HepG2 (cell line): Measurements from ENCODE around the gene EEFSEC. TPM values are rescaled to one million over a fixed set of nuclear protein-coding genes. Genes with fewer than 3 reads are reported as not detected.

Experiments
- ATAC-seq: fragments of 200-7000 bp; cut with Tn5 transposase; 3 replicates; pipeline ENCODE4 v1.9.1; 2020; ENCODE audit warnings: mild to moderate bottlenecking, moderate library complexity
- BruUV-seq: library from RNA; stranded (reverse); fragments of 400-500 nt; replicated peaks from 2 replicates; lab custom pipeline; 2021; lab: Mats Ljungman, UMichigan
- CTCF ChIA-PET: fragments of 300-600 bp; formaldehyde crosslinking; extraction: SDS; loops from one replicate; lab custom pipeline; 2021; ENCODE audit warnings: low total read pairs, inconsistent platforms, low intra/inter-chr PET ratio; lab: Yijun Ruan, JAX
- POLR2A ChIA-PET: fragments of 350-600 bp; sonication (Branson Sonifier 250); formaldehyde crosslinking; loops from one replicate; lab custom pipeline; 2020; ENCODE audit warnings: antibody characterized with exemption, inconsistent platforms; lab: Yijun Ruan, JAX
- DNase-seq: peaks from one replicate; pipeline ENCODE4 v3.0.0-alpha.2; 2015; ENCODE audit warnings: low spot score
- FAIRE-seq: peaks from 3 replicates; lab custom pipeline; 2011; peaks lifted over from hg19 to GRCh38; lab: Jason Lieb, UNC
- H2AFZ ChIP-seq: one replicate; pipeline ENCODE4 v1.6.1; 2011; ENCODE audit warnings: low read length, inconsistent platforms
- H3K27ac ChIP-seq: fragments of 300-600 bp; 3 replicates; pipeline ENCODE4 v1.8.0; 2011; ENCODE audit warnings: mixed run types, mild to moderate bottlenecking, mixed read lengths, low read length, inconsistent platforms; ENCODE audit not compliant: insufficient read depth; ENCODE audit errors: extremely low read length
- H3K27me3 ChIP-seq, 2 experiments: fragments of 200-600 bp in 1 of 2; 2 replicates in 1 of 2; 3 replicates in 1 of 2; pipeline versions ENCODE4 v1.6.0 to v1.8.0; 2011; ENCODE audit warnings: low read length in 2 of 2, mild to moderate bottlenecking in 2 of 2, moderate library complexity in 2 of 2, inconsistent platforms in 1 of 2; ENCODE audit not compliant: insufficient read depth in 2 of 2, control insufficient read depth in 1 of 2
- H3K36me3 ChIP-seq, 2 experiments: fragments of 200-600 bp in 1 of 2; replicated peaks in 1 of 2; 2 replicates in 1 of 2; 3 replicates in 1 of 2; pipeline versions ENCODE4 v1.5.1 to v1.8.0; 2011; ENCODE audit warnings: low read length in 2 of 2, inconsistent platforms in 1 of 2; ENCODE audit not compliant: insufficient read depth in 2 of 2, control insufficient read depth in 1 of 2
- H3K4me1 ChIP-seq: 2 replicates; pipeline ENCODE4 v1.5.1; 2012; ENCODE audit warnings: low read length, inconsistent platforms; ENCODE audit not compliant: insufficient read depth
- H3K4me2 ChIP-seq: 2 replicates; pipeline ENCODE4 v1.6.0; 2011; ENCODE audit warnings: low read depth, low read length, inconsistent platforms
- H3K4me3 ChIP-seq, 3 experiments: fragments of 200-600 bp in 1 of 3; sonication (generic), shearing (Covaris generic) in 1 of 3; replicated peaks in 1 of 3; 2 replicates each; pipeline ENCODE4 v1.5.1; 2011 to 2016; ENCODE audit warnings: low read length in 3 of 3, inconsistent platforms in 2 of 3, low read depth in 2 of 3, mild to moderate bottlenecking in 2 of 3, control low read depth in 1 of 3, mixed read lengths in 1 of 3; ENCODE audit not compliant: insufficient read depth in 1 of 3
- H3K79me2 ChIP-seq: one replicate; pipeline ENCODE4 v1.6.1; 2011; ENCODE audit warnings: low read length, inconsistent platforms; ENCODE audit not compliant: insufficient read depth
- H3K9ac ChIP-seq: 2 replicates; pipeline ENCODE4 v1.6.0; 2011; ENCODE audit warnings: mild to moderate bottlenecking, low read depth, low read length, inconsistent platforms; ENCODE audit not compliant: insufficient read depth
- H3K9me3 ChIP-seq: 2 replicates; pipeline ENCODE4 v1.5.1; 2012; ENCODE audit warnings: mild to moderate bottlenecking, low read length
- H4K20me1 ChIP-seq: 2 replicates; pipeline ENCODE4 v1.6.0; 2011; ENCODE audit warnings: inconsistent platforms, mild to moderate bottlenecking, low read length, moderate library complexity; ENCODE audit not compliant: insufficient read depth
- AHR ChIP-seq: IDR thresholded peaks from 2 replicates; pipeline ENCODE4 v1.6.1; 2018; ENCODE audit warnings: missing genetic modification reagents, missing compliant biosample characterization
- MAFF ChIP-seq: IDR thresholded peaks from 2 replicates; pipeline ENCODE4 v1.6.1; 2011; ENCODE audit warnings: low read depth, low read length, improper control_type of control experiment
- MAFK ChIP-seq, 2 experiments: IDR thresholded peaks in 1 of 2; conservative IDR thresholded peaks in 1 of 2; 2 replicates each; pipeline ENCODE4 v1.6.1; 2011; ENCODE audit warnings: improper control_type of control experiment in 2 of 2, low read length in 2 of 2
- NR1H2 ChIP-seq: sonication (generic); formaldehyde crosslinking; IDR thresholded peaks from 2 replicates; pipeline ENCODE4 v1.8.1; 2022; ENCODE audit warnings: low read depth, missing genetic modification reagents, borderline replicate concordance
- ZNF160 ChIP-seq: sonication (generic); formaldehyde crosslinking; IDR thresholded peaks from 2 replicates; pipeline ENCODE4 v1.8.0; 2022; ENCODE audit warnings: mild to moderate bottlenecking, inconsistent platforms, missing genetic modification reagents
- ZNF329 ChIP-seq: sonication (generic); formaldehyde crosslinking; IDR thresholded peaks from 2 replicates; pipeline ENCODE4 v1.9.0; 2021; ENCODE audit warnings: low read depth, mild to moderate bottlenecking, missing genetic modification reagents
- ZNF605 ChIP-seq: sonication (generic); formaldehyde crosslinking; IDR thresholded peaks from 2 replicates; pipeline ENCODE4 v1.8.0; 2022; ENCODE audit warnings: mild to moderate bottlenecking, missing genetic modification reagents
- WGBS: methylation state at CpG from one replicate; pipeline ENCODE4 v1.1.6; 2017; ENCODE audit warnings: low lambda C conversion rate; 5-methylcytosine and 5-hydroxymethylcytosine counted together
- in situ Hi-C: cut with HindIII; loops from 2 replicates; pipeline ENCODE4 v1.10.0; 2017; ENCODE audit warnings: low pct_unique_long_range_greater_than_20kb; ENCODE audit not compliant: extremely low pct_ligation_motif_present
- intact Hi-C: fragments of 100-400 bp; cut with micrococcal nuclease; formaldehyde crosslinking; loops from one replicate; pipeline ENCODE4 v1.10.0; 2022; ENCODE audit not compliant: unreplicated experiment
- polyA plus RNA-seq, 8 experiments: library from polyadenylated mRNA; depleted of rRNA in 3 of 8; stranded (reverse) in 7 of 8; unstranded in 1 of 8; fragments of >200 nt; fragmentation: Illumina TruSeq in 4 of 8; extraction: Trizol in 4 of 8; gene quantifications; 2 replicates each; pipeline versions ENCODE4 v1.2.1 to v1.2.3, GENCODE V29; 2011 to 2016; ENCODE audit warnings: low read depth in 4 of 8, missing spikeins in 1 of 8, mixed read lengths in 1 of 8; ENCODE audit not compliant: insufficient read depth in 1 of 8
- total RNA-seq, 5 experiments: library from RNA; depleted of rRNA; stranded (reverse); fragments of >200 nt; fragmentation: Illumina TruSeq; extraction: Trizol; gene quantifications; 2 replicates each; pipeline ENCODE4 v1.2.3, GENCODE V29; 2016; ENCODE audit warnings: low read depth in 1 of 5
- TF ChIP-seq, protein P1 (sequence below): sonication (generic); formaldehyde crosslinking; IDR thresholded peaks from 2 replicates; pipeline ENCODE4 v1.4.0; 2020; ENCODE audit warnings: low read depth, mild to moderate bottlenecking, missing genetic modification reagents
- TF ChIP-seq, protein P2 (sequence below): sonication (generic); formaldehyde crosslinking; IDR thresholded peaks from 2 replicates; pipeline ENCODE4 v1.4.0; 2020; ENCODE audit warnings: mild to moderate bottlenecking, missing genetic modification reagents
- TF ChIP-seq, protein P3 (sequence below): sonication (generic); formaldehyde crosslinking; IDR thresholded peaks from 2 replicates; pipeline ENCODE4 v1.4.0; 2020; ENCODE audit warnings: missing genetic modification reagents

The EEFSEC gene
- total and polyA plus RNA-seq, 2 of the 13 experiments (the other 11 are each of a cell fraction or from before 2014, with no cell fraction given), result 6.4 to 24.2 TPM

- no peak for TF ChIP-seq AHR (CRISPR knock-in tag)
Measured at GRCh38 chr3:128175768-128176167, 22.5 kb downstream of the EEFSEC start (continued).

DNA sequence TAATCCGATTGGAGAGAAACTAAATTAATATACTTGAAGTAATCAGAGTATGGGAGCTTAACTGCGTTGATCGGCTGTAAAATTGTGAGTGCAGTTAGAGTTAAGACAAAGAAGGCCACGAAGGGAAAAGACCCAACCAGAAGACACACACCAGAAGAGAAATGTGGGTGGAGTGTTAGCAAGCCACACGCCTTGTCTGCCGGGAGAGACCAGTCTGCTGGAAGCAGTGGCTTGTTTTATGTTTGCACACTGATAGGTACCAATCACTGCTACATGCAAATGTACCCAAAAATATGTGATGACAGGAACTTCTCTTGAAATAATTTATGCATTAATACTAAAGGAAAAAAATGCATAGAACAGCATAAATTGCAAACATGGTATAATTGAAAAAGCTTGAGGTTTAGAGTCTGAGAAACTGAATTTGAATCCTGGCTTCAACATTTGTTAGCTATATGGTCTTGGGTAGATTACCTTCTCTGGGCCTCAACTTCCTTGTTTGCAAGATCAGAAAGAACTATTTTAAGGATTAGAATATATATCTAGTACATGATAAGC, 23.1 kb downstream of the EEFSEC start:
- peaks cover 52% of the 10 kb centered on the region for H3K4me1 ChIP-seq
- intact Hi-C loops (no loop called here), in situ Hi-C loops (loop anchor here (10.0 kb wide), 1 partner anchor 148 kb away; no protein-coding TSS in a partner anchor)
- ChIA-PET POLR2A (no interaction called here), CTCF (no interaction called here)
- H3K4me3 ChIP-seq, result no peak overlapping the region
- FAIRE-seq, result no peak
- no TSS peak for BruUV-seq
- no peak overlapping the region for H2AFZ ChIP-seq
- H3K27me3 ChIP-seq, result no peaks in the 10 kb centered on the region
- no peaks in the 10 kb centered on the region for H4K20me1 ChIP-seq
- DNase-seq, result no peak
- ATAC-seq, result no peak
- H3K79me2 ChIP-seq, result peaks cover 57% of the 10 kb centered on the region
- no peak overlapping the region for H3K9ac ChIP-seq
- H3K36me3 ChIP-seq, result peaks cover under 1 to 4% of the 10 kb centered on the region in 2 experiments; a peak in 1 of 5 replicates
- no peaks in the 10 kb centered on the region for H3K9me3 ChIP-seq
- 95% methylated on average over 6 of the region's 6 CpGs for WGBS
- H3K27ac ChIP-seq, result no peak overlapping the region
- TF ChIP-seq MAFK (conservative IDR thresholded peaks at IDR 0.05 in 1 of 2, IDR thresholded peaks at IDR 0.05 in 1 of 2; ENCODE audit: low read length in 2 of 2) (peak; percentile 65 to 82; a peak in 3 of 4 replicates), ZNF160 (no peak), MAFF (peak; percentile 65)
- H3K4me2 ChIP-seq, result no peak overlapping the region

DNA sequence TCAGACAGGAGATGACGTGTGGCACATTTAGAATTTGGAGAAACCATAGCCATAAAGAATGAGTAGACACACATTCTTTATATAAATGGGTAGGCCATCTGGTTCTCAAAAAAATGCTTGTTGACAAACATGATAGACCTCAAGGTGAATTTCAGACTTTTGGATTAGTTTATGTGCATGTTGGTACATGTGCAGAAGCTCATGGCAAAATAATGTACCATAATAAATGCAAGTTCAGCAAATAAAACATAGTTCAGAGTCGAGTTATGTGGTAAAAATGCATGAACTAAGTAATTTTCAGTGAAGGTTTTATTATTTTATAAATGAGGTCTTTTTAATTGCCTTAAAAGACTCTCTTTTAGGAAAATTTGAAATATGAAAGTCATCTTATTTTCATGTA, 24.6 kb downstream of the EEFSEC start:
- Histone ChIP-seq H3K36me3 (0 out of 5 replicates have a peak, but pooled peaks cover 0 to 1% of the 10 kb centered on the region in 2 experiments), H3K27ac (no peak overlapping the region), H3K79me2 (peaks cover 52% of the 10 kb centered on the region), H3K27me3 (no peaks in the 10 kb centered on the region), H3K4me2 (no peak overlapping the region), H2AFZ (no peak overlapping the region), H4K20me1 (no peaks in the 10 kb centered on the region), H3K4me3 (no peak overlapping the region), H3K9ac (no peak overlapping the region), H3K9me3 (no peaks in the 10 kb centered on the region), H3K4me1 (peaks cover 50% of the 10 kb centered on the region)
- ATAC-seq (no peak), DNase-seq (no peak), FAIRE-seq (no peak)
- peak; percentile 92 to 95 for TF ChIP-seq MAFK (conservative IDR thresholded peaks at IDR 0.05 in 1 of 2, IDR thresholded peaks at IDR 0.05 in 1 of 2; ENCODE audit: low read length in 2 of 2)
- TF ChIP-seq, protein P1, sequence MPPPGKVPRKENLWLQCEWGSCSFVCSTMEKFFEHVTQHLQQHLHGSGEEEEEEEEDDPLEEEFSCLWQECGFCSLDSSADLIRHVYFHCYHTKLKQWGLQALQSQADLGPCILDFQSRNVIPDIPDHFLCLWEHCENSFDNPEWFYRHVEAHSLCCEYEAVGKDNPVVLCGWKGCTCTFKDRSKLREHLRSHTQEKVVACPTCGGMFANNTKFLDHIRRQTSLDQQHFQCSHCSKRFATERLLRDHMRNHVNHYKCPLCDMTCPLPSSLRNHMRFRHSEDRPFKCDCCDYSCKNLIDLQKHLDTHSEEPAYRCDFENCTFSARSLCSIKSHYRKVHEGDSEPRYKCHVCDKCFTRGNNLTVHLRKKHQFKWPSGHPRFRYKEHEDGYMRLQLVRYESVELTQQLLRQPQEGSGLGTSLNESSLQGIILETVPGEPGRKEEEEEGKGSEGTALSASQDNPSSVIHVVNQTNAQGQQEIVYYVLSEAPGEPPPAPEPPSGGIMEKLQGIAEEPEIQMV (CRISPR knock-in tag), result no peak
- TF ChIP-seq MAFF, result peak; percentile 95
- no peak for TF ChIP-seq ZNF329 (CRISPR knock-in tag)
- TF ChIP-seq ZNF605 (CRISPR knock-in tag), result no peak
- TF ChIP-seq, protein P2, sequence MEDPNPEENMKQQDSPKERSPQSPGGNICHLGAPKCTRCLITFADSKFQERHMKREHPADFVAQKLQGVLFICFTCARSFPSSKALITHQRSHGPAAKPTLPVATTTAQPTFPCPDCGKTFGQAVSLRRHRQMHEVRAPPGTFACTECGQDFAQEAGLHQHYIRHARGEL (CRISPR knock-in tag), result no peak
- no peak for TF ChIP-seq NR1H2
- TF ChIP-seq, protein P3, sequence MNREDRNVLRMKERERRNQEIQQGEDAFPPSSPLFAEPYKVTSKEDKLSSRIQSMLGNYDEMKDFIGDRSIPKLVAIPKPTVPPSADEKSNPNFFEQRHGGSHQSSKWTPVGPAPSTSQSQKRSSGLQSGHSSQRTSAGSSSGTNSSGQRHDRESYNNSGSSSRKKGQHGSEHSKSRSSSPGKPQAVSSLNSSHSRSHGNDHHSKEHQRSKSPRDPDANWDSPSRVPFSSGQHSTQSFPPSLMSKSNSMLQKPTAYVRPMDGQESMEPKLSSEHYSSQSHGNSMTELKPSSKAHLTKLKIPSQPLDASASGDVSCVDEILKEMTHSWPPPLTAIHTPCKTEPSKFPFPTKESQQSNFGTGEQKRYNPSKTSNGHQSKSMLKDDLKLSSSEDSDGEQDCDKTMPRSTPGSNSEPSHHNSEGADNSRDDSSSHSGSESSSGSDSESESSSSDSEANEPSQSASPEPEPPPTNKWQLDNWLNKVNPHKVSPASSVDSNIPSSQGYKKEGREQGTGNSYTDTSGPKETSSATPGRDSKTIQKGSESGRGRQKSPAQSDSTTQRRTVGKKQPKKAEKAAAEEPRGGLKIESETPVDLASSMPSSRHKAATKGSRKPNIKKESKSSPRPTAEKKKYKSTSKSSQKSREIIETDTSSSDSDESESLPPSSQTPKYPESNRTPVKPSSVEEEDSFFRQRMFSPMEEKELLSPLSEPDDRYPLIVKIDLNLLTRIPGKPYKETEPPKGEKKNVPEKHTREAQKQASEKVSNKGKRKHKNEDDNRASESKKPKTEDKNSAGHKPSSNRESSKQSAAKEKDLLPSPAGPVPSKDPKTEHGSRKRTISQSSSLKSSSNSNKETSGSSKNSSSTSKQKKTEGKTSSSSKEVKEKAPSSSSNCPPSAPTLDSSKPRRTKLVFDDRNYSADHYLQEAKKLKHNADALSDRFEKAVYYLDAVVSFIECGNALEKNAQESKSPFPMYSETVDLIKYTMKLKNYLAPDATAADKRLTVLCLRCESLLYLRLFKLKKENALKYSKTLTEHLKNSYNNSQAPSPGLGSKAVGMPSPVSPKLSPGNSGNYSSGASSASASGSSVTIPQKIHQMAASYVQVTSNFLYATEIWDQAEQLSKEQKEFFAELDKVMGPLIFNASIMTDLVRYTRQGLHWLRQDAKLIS (CRISPR knock-in tag), result no peak
- in situ Hi-C loops (loop anchor here (10.0 kb wide), 1 partner anchor 147 kb away; no protein-coding TSS in a partner anchor), intact Hi-C loops (no loop called here)
- ChIA-PET POLR2A (interaction anchor here (1.1 kb wide), 1 partner anchor 9 kb away, joined by 3 read pairs; no protein-coding TSS in a partner anchor), CTCF (no interaction called here)
- no TSS peak for BruUV-seq
- WGBS, result 96% methylated on average over 2 of the region's 2 CpGs
